GM19438 (cell line): ENCODE measurements around the gene GNA12.
"Not testable (repeated sequence)": the region's sequence is repeated elsewhere in the genome, so short reads cannot be mapped to it uniquely, and the experiment has no call there.

Source experiments
- ATAC-seq: cut with Tn5 transposase; IDR thresholded peaks from one replicate; pipeline ENCODE4 v1.9.1; 2021; ENCODE audit warnings: low read depth; ENCODE audit not compliant: unreplicated experiment

Gene GNA12

GRCh38 chr7:2702594-2702957, 141.5 kb downstream of the GNA12 start:
- ATAC-seq: no peak

GRCh38 chr7:2701832-2702593, 142.1 kb downstream of the GNA12 start:
- no peak for ATAC-seq

- no peak for ATAC-seq
Observed at GRCh38 chr7:2701424-2701823, 142.7 kb downstream of the GNA12 start.

GRCh38 chr7:2700141-2700850, 143.8 kb downstream of the GNA12 start:
- no peak for ATAC-seq

GRCh38 chr7:2699289-2699620, 144.9 kb downstream of the GNA12 start:
- ATAC-seq: no peak

- ATAC-seq: peak; percentile 95
Observed at GRCh38 chr7:2698581-2699288, 145.4 kb downstream of the GNA12 start.

- not testable (repeated sequence) for ATAC-seq
Observed at GRCh38 chr7:2694122-2694436, 150.0 kb downstream of the GNA12 start.

- not testable (repeated sequence) for ATAC-seq
Observed at GRCh38 chr7:2693420-2694121, 150.5 kb downstream of the GNA12 start.

- no peak for ATAC-seq
Observed at GRCh38 chr7:2692543-2692942, 151.6 kb downstream of the GNA12 start.

- not testable (repeated sequence) for ATAC-seq
Observed at GRCh38 chr7:2691932-2692439, 152.1 kb downstream of the GNA12 start.

GRCh38 chr7:2691011-2691707, 152.9 kb downstream of the GNA12 start:
- no peak for ATAC-seq

GRCh38 chr7:2689951-2690705, 154.0 kb downstream of the GNA12 start:
- ATAC-seq: no peak

GRCh38 chr7:2689343-2689847, 154.7 kb downstream of the GNA12 start:
- no peak for ATAC-seq

GRCh38 chr7:2688409-2689342, 155.4 kb downstream of the GNA12 start:
- ATAC-seq: peak; percentile 67

GRCh38 chr7:2687881-2688318, 156.2 kb downstream of the GNA12 start, which contains the start of gene AMZ1:
Gene AMZ1 (plus strand): TSS chr7:2688202. CDS start chr7:2700452, 12,250 bp downstream.
- ATAC-seq: no peak

- ATAC-seq: no peak
Observed at GRCh38 chr7:2687338-2687869, 156.7 kb downstream of the GNA12 start.

GRCh38 chr7:2686101-2686500, 158.0 kb downstream of the GNA12 start:
- ATAC-seq: no peak

GRCh38 chr7:2684501-2684900, 159.6 kb downstream of the GNA12 start:
- no peak for ATAC-seq
